ENCODE results near the gene TMPRSS2.

Gene TMPRSS2

GRCh38 chr21:41507521-41508414 lies at the start of gene TMPRSS2:
TSS of gene TMPRSS2 (minus strand) at chr21:41508158. CDS start at chr21:41498133, 10,025 bp downstream.
- no peak for DNase-seq

DNA sequence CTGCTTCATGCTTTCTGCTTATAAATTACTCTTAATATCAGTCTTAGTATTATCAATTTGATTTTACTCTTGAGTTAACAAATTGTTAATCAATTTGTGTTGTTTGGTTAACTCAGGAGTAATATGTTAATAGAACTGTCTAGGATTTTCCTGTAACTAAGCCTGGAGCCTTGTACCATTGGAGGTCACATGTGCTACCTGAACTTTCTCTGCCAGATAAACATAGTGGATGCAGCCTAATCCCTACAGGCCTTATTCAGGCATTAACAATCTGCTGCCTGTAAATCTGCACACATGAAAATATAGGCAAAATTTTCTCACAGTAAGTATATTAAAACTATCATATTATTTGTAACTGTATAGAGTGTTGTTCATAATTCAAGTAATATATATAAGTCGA lies 47.1 kb upstream of the TMPRSS2 start:
- DNase-seq = no peak

DNA sequence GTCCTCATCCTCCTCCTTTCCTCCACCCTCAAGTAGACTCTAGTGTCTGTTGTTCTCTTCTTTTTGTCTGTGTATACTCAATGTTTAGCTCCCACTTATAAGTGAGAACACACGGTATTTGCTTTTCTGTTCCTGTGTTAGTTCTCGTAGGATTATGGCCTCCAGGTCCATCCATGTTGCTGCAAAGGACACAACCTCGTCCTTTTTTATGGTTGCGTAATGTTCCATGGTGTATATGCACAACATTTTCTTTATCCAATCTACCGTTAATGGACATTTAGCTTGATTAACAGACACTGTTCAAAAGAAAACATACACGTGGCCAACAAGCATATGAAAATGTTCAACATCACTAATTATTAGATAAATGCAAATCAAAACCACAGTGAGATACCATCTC lies 44.3 kb upstream of the TMPRSS2 start:
- DNase-seq = no peak

- no peak for DNase-seq
Observed at GRCh38 chr21:41548781-41549180, 40.8 kb upstream of the TMPRSS2 start.

GRCh38 chr21:41547111-41547510 lies 39.2 kb upstream of the TMPRSS2 start:
- no peak for DNase-seq

GRCh38 chr21:41545500-41546359 lies 37.8 kb upstream of the TMPRSS2 start:
- no peak for DNase-seq

- DNase-seq = no peak
Observed at GRCh38 chr21:41542727-41543126, 34.8 kb upstream of the TMPRSS2 start.

GRCh38 chr21:41537356-41537755 lies 29.4 kb upstream of the TMPRSS2 start:
- DNase-seq = no peak

GRCh38 chr21:41536827-41537103 lies 28.8 kb upstream of the TMPRSS2 start:
- DNase-seq = no peak

DNA sequence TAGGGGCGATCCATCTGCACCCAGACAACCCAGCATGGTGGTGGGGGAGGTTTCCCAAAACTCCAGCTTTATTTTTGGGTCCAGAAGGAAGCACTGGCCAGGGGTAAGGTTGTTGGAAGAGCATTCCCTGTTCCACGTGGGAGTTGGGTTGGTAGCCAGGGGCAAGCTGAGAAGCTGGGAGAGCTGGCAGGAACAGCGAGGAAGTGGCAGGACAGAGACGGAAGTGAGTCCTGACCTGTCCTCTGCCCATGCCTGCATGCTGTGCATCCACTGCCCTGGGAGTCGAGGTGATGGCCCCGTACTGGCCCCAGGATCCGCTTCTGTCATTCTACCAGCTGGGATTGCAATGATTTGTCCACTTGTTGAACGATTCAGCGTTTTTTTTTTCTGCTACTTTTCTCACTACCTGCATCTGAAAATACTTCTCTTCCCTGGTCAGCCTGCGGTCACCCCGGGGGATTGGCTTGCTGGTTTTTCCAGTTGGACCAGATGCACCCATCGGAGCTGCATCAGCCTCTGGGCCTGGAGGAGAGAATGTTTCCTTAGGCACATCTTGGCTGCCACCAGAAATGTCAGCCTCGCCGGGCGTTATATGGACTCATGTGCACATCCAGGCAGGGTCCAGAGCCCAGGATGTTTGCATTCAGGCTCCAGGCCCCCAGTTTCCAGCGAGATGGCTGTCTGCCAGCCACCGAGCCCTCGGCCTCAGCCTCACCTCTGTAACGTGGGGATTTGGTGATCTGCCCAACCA lies 28.3 kb upstream of the TMPRSS2 start:
- DNase-seq = no peak

- no peak for DNase-seq
Observed at GRCh38 chr21:41530366-41530765, 22.4 kb upstream of the TMPRSS2 start.

DNA sequence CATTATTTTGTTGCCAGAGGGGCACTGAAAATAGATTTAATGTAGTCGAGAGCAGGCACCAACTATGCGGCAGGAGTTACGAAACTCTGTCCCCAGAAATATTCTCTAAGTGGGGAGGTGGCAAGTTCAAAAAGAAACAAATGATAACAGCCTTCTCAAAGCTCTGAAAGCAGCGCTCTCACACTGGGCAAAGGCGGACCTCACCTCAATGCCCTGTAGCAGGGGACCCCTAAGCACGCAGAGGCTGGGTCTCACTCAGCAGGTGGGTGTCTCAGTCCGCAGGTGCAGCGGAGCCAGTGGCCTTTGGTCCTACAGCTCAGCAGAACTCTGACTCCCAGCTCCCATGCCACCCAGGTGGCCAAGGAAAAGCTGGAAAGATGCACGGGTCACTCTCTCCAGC lies 21.8 kb upstream of the TMPRSS2 start:
- DNase-seq = no peak

- no peak for DNase-seq
Observed at GRCh38 chr21:41526478-41527087, 18.6 kb upstream of the TMPRSS2 start.

- DNase-seq = no peak
Observed at GRCh38 chr21:41523175-41523574, 15.2 kb upstream of the TMPRSS2 start.

- DNase-seq = no peak
Observed at GRCh38 chr21:41521489-41522027, 13.6 kb upstream of the TMPRSS2 start.

DNA sequence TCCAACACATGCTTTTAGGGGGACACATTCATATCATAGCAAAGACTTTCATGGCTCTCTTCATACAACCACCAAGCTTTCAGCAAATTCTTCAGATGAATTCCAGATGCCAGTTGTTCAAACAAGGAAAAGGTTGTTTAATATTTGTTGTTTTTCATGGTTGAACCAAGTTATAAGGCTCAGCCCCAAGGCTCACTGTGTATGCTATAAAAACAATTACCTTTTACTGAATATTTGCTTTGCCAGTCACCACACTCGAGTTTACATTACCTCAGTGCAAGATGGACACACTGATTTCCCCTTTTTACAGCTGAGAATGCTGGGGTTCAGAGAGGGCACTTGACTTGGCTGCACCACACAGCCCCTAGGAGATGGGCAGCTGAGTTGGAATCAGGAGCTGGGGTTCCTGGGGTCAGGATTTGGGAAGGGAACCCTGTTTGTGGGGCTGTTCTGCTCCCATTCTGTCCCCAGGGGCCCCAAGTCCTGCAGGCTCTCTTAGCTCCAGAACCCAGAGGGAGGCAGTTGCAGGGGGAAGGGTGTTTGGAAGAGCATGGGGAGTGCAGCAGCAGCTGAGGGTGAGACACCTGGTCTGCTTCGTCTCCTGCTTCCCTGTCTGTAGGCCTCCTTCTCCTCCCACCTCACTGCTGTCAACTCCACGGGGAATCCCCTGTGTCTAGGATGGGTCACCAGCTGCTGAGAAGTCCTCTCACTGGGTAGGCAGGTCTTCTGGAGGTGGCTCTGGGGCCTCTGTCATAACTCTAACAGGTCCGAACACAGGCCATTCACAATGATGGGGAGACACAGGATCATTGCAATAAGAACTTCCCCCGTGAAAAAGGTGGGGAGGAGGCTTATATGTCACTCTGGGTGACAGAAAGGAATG lies 12.8 kb upstream of the TMPRSS2 start:
- no peak for DNase-seq

GRCh38 chr21:41519806-41520559 lies 12.0 kb upstream of the TMPRSS2 start:
- DNase-seq = no peak

DNA sequence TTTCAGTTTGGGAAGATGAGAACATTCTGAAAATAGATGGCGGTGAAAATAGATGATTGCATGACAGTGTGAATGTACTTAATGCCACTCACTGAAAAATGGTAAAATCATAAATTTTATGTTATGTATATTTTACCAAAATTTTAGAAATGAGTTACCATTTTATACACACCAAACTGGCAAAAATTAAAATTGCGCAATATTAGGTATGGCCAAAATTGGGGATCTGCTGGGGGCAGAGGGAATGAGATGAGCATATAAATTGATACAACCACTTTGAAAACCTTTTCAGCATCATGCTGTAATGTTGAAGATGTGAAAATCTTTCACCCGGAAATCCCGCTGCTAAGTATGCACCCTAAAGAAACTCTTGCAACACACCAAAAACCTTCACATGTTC lies 10.8 kb upstream of the TMPRSS2 start:
- DNase-seq = no peak

DNA sequence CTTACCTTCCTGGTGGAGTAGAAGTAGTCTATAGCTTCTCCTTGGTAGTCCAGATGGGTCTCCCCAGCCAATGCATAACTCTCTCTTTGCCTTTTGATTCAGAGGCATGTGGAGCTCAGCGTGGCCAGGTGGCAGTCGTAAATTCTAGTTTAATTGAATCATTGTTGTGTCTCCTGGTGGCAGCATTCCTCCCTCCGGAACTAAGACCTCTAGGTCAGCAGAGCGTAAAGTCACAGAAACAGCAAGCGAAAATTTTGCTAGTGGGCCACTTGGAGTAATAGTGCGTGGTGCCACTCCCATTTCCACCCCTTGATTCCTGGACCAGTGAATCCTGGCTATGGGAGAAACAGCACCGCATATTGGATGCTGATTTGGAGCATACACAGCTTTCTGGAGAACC lies 3.9 kb upstream of the TMPRSS2 start:
- DNase-seq = no peak

GRCh38 chr21:41510500-41510899 lies 2.5 kb upstream of the TMPRSS2 start:
- DNase-seq = no peak

GRCh38 chr21:41509733-41510132 lies 1.8 kb upstream of the TMPRSS2 start:
- no peak for DNase-seq

Data from activated CD4-positive, CD25-positive, alpha-beta regulatory T cell treated with anti-CD3 and anti-CD28 coated beads, Interleukin-2, amount 50 U/mL, for 72 hours (primary cell).